ENCODE data around the gene LAMA5.

- TF ChIP-seq CTCF (IDR thresholded peaks at IDR 0.05; ENCODE audit: borderline replicate concordance, extremely low read depth, low read length, poor library complexity, severe bottlenecking) (peak; percentile 16), EZH2 (IDR thresholded peaks at IDR 0.05; ENCODE audit: borderline replicate concordance, low read depth, low read length, severe bottlenecking) (no peak)
Measured at GRCh38 chr20:62404761-62405107, 37.6 kb upstream of the LAMA5 start.
